GM12892 (cell line): ENCODE measurements around the gene COTL1.

Experiments
- POLR2A ChIP-seq: IDR thresholded peaks from 2 replicates; pipeline ENCODE4 v1.6.1; 2011; ENCODE audit warnings: low read depth, low read length, control low read depth
- POLR2AphosphoS5 ChIP-seq: IDR thresholded peaks from 2 replicates; pipeline ENCODE4 v1.6.1; 2011; ENCODE audit warnings: low read depth, low read length, control low read depth
- TAF1 ChIP-seq: IDR thresholded peaks from 2 replicates; pipeline ENCODE4 v1.6.1; 2011; ENCODE audit warnings: low read depth, mild to moderate bottlenecking, control low read depth, low read length, borderline replicate concordance

- TF ChIP-seq POLR2A (peak; percentile 47), POLR2AphosphoS5 (no peak), TAF1 (no peak)
Observed at GRCh38 chr16:84594725-84595038, 23.2 kb downstream of the COTL1 start.
